ENCODE measurements around the gene NAV1. TPM values are rescaled to one million over a fixed set of nuclear protein-coding genes. Genes with fewer than 3 reads are reported as not detected.

NAV1 gene
- total and polyA plus RNA-seq, 9 of the 15 experiments (the other 6 are each of a cell fraction or from before 2014, with no cell fraction given): 0.91 to 16.8 (median 3.2) TPM

- no peak for TF ChIP-seq CREB5 (CRISPR knock-in tag; IDR thresholded peaks at IDR 0.05)
- TF ChIP-seq NRF1 (conservative IDR thresholded peaks at IDR 0.05 in 1 of 2, IDR thresholded peaks at IDR 0.05 in 1 of 2): no peak
- no peak for TF ChIP-seq ZNF444 (CRISPR knock-in tag; IDR thresholded peaks at IDR 0.05)
- TF ChIP-seq ESRRA (IDR thresholded peaks at IDR 0.05; ENCODE audit: borderline replicate concordance, low read depth): no peak
- TF ChIP-seq CBX5 (IDR thresholded peaks at IDR 0.05; ENCODE audit: borderline replicate concordance, low read depth): no peak
- TF ChIP-seq EZH2 (IDR thresholded peaks at IDR 0.05; ENCODE audit: borderline replicate concordance, low read depth, low read length): no peak
- TF ChIP-seq ZNF583 (CRISPR knock-in tag; IDR thresholded peaks at IDR 0.05): 0 out of 2 replicates have a peak, but pooled peaks have one; percentile 41
- TF ChIP-seq ZFP36 (IDR thresholded peaks at IDR 0.05; ENCODE audit: low read depth, low read length, partially characterized antibody): peak; percentile 74
- TF ChIP-seq IRF9 (tag; IDR thresholded peaks at IDR 0.05): 0 out of 2 replicates have a peak, but pooled peaks have one; percentile 8
- no peak for TF ChIP-seq PCBP1 (IDR thresholded peaks at IDR 0.05; ENCODE audit: low read depth, low read length, poor library complexity, severe bottlenecking)
- TF ChIP-seq ZBTB9 (CRISPR knock-in tag; IDR thresholded peaks at IDR 0.05): peak; percentile 52; the same call in 1 of the 2 replicates
- TF ChIP-seq CEBPZ (IDR thresholded peaks at IDR 0.05; ENCODE audit: borderline replicate concordance, low read depth, low read length): no peak
- TF ChIP-seq RBFOX2 (IDR thresholded peaks at IDR 0.05; ENCODE audit: low read depth, low read length): no peak
- no peak for TF ChIP-seq MYC (IDR thresholded peaks at IDR 0.05; ENCODE audit: low read depth, low read length)
- TF ChIP-seq MYC (CRISPR knock-in tag; IDR thresholded peaks at IDR 0.05; ENCODE audit: borderline replicate concordance, low read depth): no peak
- no peak for TF ChIP-seq HMG20B (CRISPR knock-in tag; IDR thresholded peaks at IDR 0.05)
- no peak for TF ChIP-seq TOE1 (IDR thresholded peaks at IDR 0.05; ENCODE audit: borderline replicate concordance)
- no peak for TF ChIP-seq TOE1 (CRISPR knock-in tag; IDR thresholded peaks at IDR 0.05; ENCODE audit: borderline replicate concordance, low read depth)
- no peak for TF ChIP-seq DLX4 (CRISPR knock-in tag; IDR thresholded peaks at IDR 0.05)
- TF ChIP-seq ZNF124 (CRISPR knock-in tag; IDR thresholded peaks at IDR 0.05): no peak
- TF ChIP-seq HDGF (IDR thresholded peaks at IDR 0.05): no peak
These were observed 27.0 kb downstream of the NAV1 start (continued) for GRCh38 chr1:201565771-201566528.

Data from K562 (cell line).